Anterior cingulate cortex (tissue), 58 donors: ENCODE measurements around the gene ADGRV1.
"Not testable (repeated sequence)": the region's sequence is repeated elsewhere in the genome, so short reads cannot be mapped to it uniquely, and the experiment has no call there.

Experiments
- DNase-seq, 58 donors: peaks; one replicate each; lab custom pipeline; 2025; lab: John Stamatoyannopoulos, UW

Gene ADGRV1

GRCh38 chr5:90642706-90643229 lies 84.2 kb downstream of the ADGRV1 start:
- no peak for DNase-seq

- no peak for DNase-seq
These were observed 85.5 kb downstream of the ADGRV1 start for GRCh38 chr5:90644132-90644531.

GRCh38 chr5:90645024-90645610 lies 86.5 kb downstream of the ADGRV1 start:
- no peak for DNase-seq

- no peak for DNase-seq
These were observed 92.2 kb downstream of the ADGRV1 start for GRCh38 chr5:90650767-90651166.

- DNase-seq, result no peak
These were observed 95.6 kb downstream of the ADGRV1 start for GRCh38 chr5:90654215-90654614.

- DNase-seq, result no peak
These were observed 96.8 kb downstream of the ADGRV1 start for GRCh38 chr5:90655423-90655822.

- no peak for DNase-seq
These were observed 98.4 kb downstream of the ADGRV1 start for GRCh38 chr5:90657030-90657429.

GRCh38 chr5:90657788-90658187 lies 99.2 kb downstream of the ADGRV1 start:
- no peak for DNase-seq

- DNase-seq, result no peak
These were observed 100.0 kb downstream of the ADGRV1 start for GRCh38 chr5:90658620-90659019.

- DNase-seq, result not testable (repeated sequence)
These were observed 109.5 kb downstream of the ADGRV1 start for GRCh38 chr5:90668079-90668565.

- DNase-seq, result peak in 8 of 58 donors; percentile 1 to 14 (median 6)
These were observed 116.6 kb downstream of the ADGRV1 start for GRCh38 chr5:90675222-90675621.

GRCh38 chr5:90680921-90681563 lies 122.4 kb downstream of the ADGRV1 start:
- DNase-seq, result peak in 10 of 58 donors; percentile 0 to 59 (median 16)

GRCh38 chr5:90682278-90682677 lies 123.7 kb downstream of the ADGRV1 start:
- no peak for DNase-seq

GRCh38 chr5:90685425-90686022 lies 126.9 kb downstream of the ADGRV1 start:
- no peak for DNase-seq

GRCh38 chr5:90686363-90686762 lies 127.8 kb downstream of the ADGRV1 start:
- DNase-seq, result not testable (repeated sequence)

- not testable (repeated sequence) for DNase-seq
These were observed 128.9 kb downstream of the ADGRV1 start for GRCh38 chr5:90687458-90687857.

GRCh38 chr5:90689064-90689463 lies 130.5 kb downstream of the ADGRV1 start:
- DNase-seq, result no peak

- no peak for DNase-seq
These were observed 131.7 kb downstream of the ADGRV1 start for GRCh38 chr5:90690307-90690706.

- no peak for DNase-seq
These were observed 132.9 kb downstream of the ADGRV1 start for GRCh38 chr5:90691533-90691932.

GRCh38 chr5:90696153-90696552 lies 137.6 kb downstream of the ADGRV1 start:
- DNase-seq, result no peak

- no peak for DNase-seq
These were observed 141.7 kb downstream of the ADGRV1 start for GRCh38 chr5:90700299-90700698.

GRCh38 chr5:90703932-90704331 lies 145.3 kb downstream of the ADGRV1 start:
- no peak for DNase-seq
